Astrocyte of the cerebellum (primary cell): ENCODE measurements around the gene MBD2.

Experiments used
- DNase-seq: peaks from one replicate; pipeline ENCODE4 v3.0.0-alpha.2; 2011; ENCODE audit warnings: low read depth
- H3K4me3 ChIP-seq: 2 replicates; pipeline ENCODE4 v1.5.1; 2011; ENCODE audit warnings: mild to moderate bottlenecking, low read depth, low read length, moderate library complexity
- CTCF ChIP-seq: IDR thresholded peaks from 2 replicates; pipeline ENCODE4 v1.5.1; 2012; ENCODE audit warnings: low read length, low read depth, moderate library complexity, mild to moderate bottlenecking; ENCODE audit errors: missing control alignments
- in situ Hi-C: cut with HindIII; loops from 2 replicates; pipeline ENCODE4 v1.10.0; 2017; ENCODE audit warnings: low sequenced_read_pairs

MBD2 gene

GRCh38 chr18:54149078-54149697 lies 75.3 kb downstream of the MBD2 start:
- no peak overlapping the region for H3K4me3 ChIP-seq
- no peak for TF ChIP-seq CTCF
- DNase-seq, result peak; percentile 87
- in situ Hi-C loops, result no loop called here

- in situ Hi-C loops, result no loop called here
- H3K4me3 ChIP-seq, result no peak overlapping the region
- TF ChIP-seq CTCF, result no peak
- DNase-seq, result no peak
Measured at GRCh38 chr18:54148678-54149077, 75.8 kb downstream of the MBD2 start.

- in situ Hi-C loops, result no loop called here
- no peak overlapping the region for H3K4me3 ChIP-seq
- TF ChIP-seq CTCF, result no peak
- no peak for DNase-seq
Measured at GRCh38 chr18:54148151-54148550, 76.3 kb downstream of the MBD2 start.

GRCh38 chr18:54147439-54147838 lies 77.0 kb downstream of the MBD2 start:
- no peak overlapping the region for H3K4me3 ChIP-seq
- TF ChIP-seq CTCF, result no peak
- DNase-seq, result no peak
- in situ Hi-C loops, result no loop called here

- no peak for TF ChIP-seq CTCF
- no peak for DNase-seq
- in situ Hi-C loops, result no loop called here
- H3K4me3 ChIP-seq, result no peak overlapping the region
Measured at GRCh38 chr18:54141041-54141608, 83.3 kb downstream of the MBD2 start.

- DNase-seq, result no peak
- in situ Hi-C loops, result no loop called here
- TF ChIP-seq CTCF, result no peak
- no peak overlapping the region for H3K4me3 ChIP-seq
Measured at GRCh38 chr18:54140641-54141040, 83.8 kb downstream of the MBD2 start.
